GM23338 (cell line): ENCODE results near the gene CELF2. TPM values are rescaled to one million over a fixed set of nuclear protein-coding genes. Genes with fewer than 3 reads are reported as not detected.

Source experiments
- ATAC-seq: fragments of 200-7000 bp; cut with Tn5 transposase; 3 replicates; pipeline ENCODE4 v1.9.1; 2020
- DNase-seq: peaks from one replicate; pipeline ENCODE4 v3.0.0-alpha.2; 2015; ENCODE audit warnings: low spot score
- H2AFZ ChIP-seq: fragments of 200-600 bp; sonication (generic); 2 replicates; pipeline ENCODE4 v1.8.0; 2016; ENCODE audit warnings: antibody characterized with exemption, mild to moderate bottlenecking, moderate library complexity
- H3F3A ChIP-seq: fragments of 200-600 bp; sonication (generic); replicated peaks from 2 replicates; pipeline ENCODE4 v1.8.0; 2017; ENCODE audit warnings: antibody characterized with exemption, mixed run types, low read depth
- H3K27ac ChIP-seq: fragments of 200-600 bp; sonication (generic); 2 replicates; pipeline ENCODE4 v1.6.1; 2016; ENCODE audit warnings: low read depth
- H3K27me3 ChIP-seq: fragments of 200-600 bp; sonication (generic); 2 replicates; pipeline ENCODE4 v1.8.0; 2016; ENCODE audit warnings: mild to moderate bottlenecking, mixed run types, moderate library complexity; ENCODE audit not compliant: insufficient read depth
- H3K36me3 ChIP-seq: fragments of 200-600 bp; sonication (generic); 2 replicates; pipeline ENCODE4 v1.8.0; 2016; ENCODE audit warnings: mild to moderate bottlenecking; ENCODE audit not compliant: insufficient read depth
- H3K4me1 ChIP-seq: fragments of 200-600 bp; sonication (generic); 2 replicates; pipeline ENCODE4 v1.8.0; 2016; ENCODE audit warnings: mild to moderate bottlenecking, moderate library complexity; ENCODE audit not compliant: insufficient read depth
- H3K4me2 ChIP-seq: fragments of 200-600 bp; sonication (generic); 2 replicates; pipeline ENCODE4 v1.7.1; 2017; ENCODE audit warnings: mixed run types
- H3K4me3 ChIP-seq: fragments of 200-600 bp; sonication (generic); 2 replicates; pipeline ENCODE4 v1.6.1; 2016; ENCODE audit warnings: mixed run types
- H3K79me2 ChIP-seq: fragments of 200-600 bp; sonication (generic); replicated peaks from 2 replicates; pipeline ENCODE4 v1.8.0; 2017; ENCODE audit warnings: mild to moderate bottlenecking; ENCODE audit not compliant: insufficient read depth
- H3K9me2 ChIP-seq: fragments of 200-600 bp; sonication (generic); 2 replicates; pipeline ENCODE4 v1.8.0; 2017; ENCODE audit not compliant: insufficient read depth
- H4K20me1 ChIP-seq: fragments of 200-600 bp; sonication (generic); replicated peaks from 2 replicates; pipeline ENCODE4 v1.8.0; 2017; ENCODE audit warnings: mild to moderate bottlenecking; ENCODE audit not compliant: insufficient read depth
- H3K27ac Mint-ChIP-seq: 2 replicates; pipeline ENCODE4 v1.8.0; 2020; ENCODE audit warnings: inconsistent platforms, mild to moderate bottlenecking, moderate library complexity, mixed read lengths
- H3K27me3 Mint-ChIP-seq: 3 replicates; pipeline ENCODE4 v1.8.0; 2022; ENCODE audit warnings: low read depth, mild to moderate bottlenecking, moderate library complexity, mixed read lengths, inconsistent platforms; ENCODE audit not compliant: insufficient read depth, poor library complexity
- H3K36me3 Mint-ChIP-seq: 3 replicates; pipeline ENCODE4 v1.8.0; 2021; ENCODE audit warnings: low read depth, mild to moderate bottlenecking, inconsistent platforms, moderate library complexity, mixed read lengths
- H3K4me1 Mint-ChIP-seq: 3 replicates; pipeline ENCODE4 v1.8.0; 2020; ENCODE audit warnings: mild to moderate bottlenecking, inconsistent platforms, mixed read lengths
- H3K4me3 Mint-ChIP-seq: 3 replicates; pipeline ENCODE4 v1.8.0; 2021; ENCODE audit warnings: moderate library complexity, mild to moderate bottlenecking, inconsistent platforms, mixed read lengths
- H3K9me3 Mint-ChIP-seq: 3 replicates; pipeline ENCODE4 v1.8.0; 2020; ENCODE audit warnings: moderate library complexity, mild to moderate bottlenecking, inconsistent platforms, mixed read lengths
- CREB1 ChIP-seq: fragments of 250-450 bp; sonication (Bioruptor Pico); IDR thresholded peaks from 2 replicates; pipeline ENCODE4 v1.5.0; 2020; ENCODE audit warnings: low read depth, mild to moderate bottlenecking, moderate library complexity
- CTCF ChIP-seq, 2 experiments: fragments of 200-600 bp in 1 of 2; sonication (generic) in 1 of 2; conservative IDR thresholded peaks; 2 replicates each; pipeline versions ENCODE4 v1.5.1 to v1.6.1; 2016 to 2017; ENCODE audit warnings: antibody characterized with exemption in 2 of 2, low read depth in 2 of 2, mild to moderate bottlenecking in 2 of 2, moderate library complexity in 1 of 2
- ETS1 ChIP-seq: IDR thresholded peaks from 2 replicates; pipeline ENCODE4 v1.6.1; 2016; ENCODE audit warnings: antibody characterized with exemption
- EZH2 ChIP-seq: fragments of 200-600 bp; sonication (generic); IDR thresholded peaks from one replicate; pipeline ENCODE4 v1.8.0; 2017; ENCODE audit warnings: antibody characterized with exemption, mild to moderate bottlenecking, low read depth; ENCODE audit not compliant: unreplicated experiment
- EZH2phosphoT487 ChIP-seq: fragments of 200-600 bp; sonication (generic); IDR thresholded peaks from one replicate; pipeline ENCODE4 v1.8.1; 2018; ENCODE audit warnings: antibody characterized with exemption; ENCODE audit not compliant: unreplicated experiment
- JUNB ChIP-seq: IDR thresholded peaks from one replicate; pipeline ENCODE4 v1.6.1; 2016; ENCODE audit warnings: antibody characterized with exemption; ENCODE audit not compliant: unreplicated experiment
- NANOG ChIP-seq: IDR thresholded peaks from 2 replicates; pipeline ENCODE4 v1.6.1; 2016; ENCODE audit warnings: antibody characterized with exemption, borderline replicate concordance
- POLR2AphosphoS5 ChIP-seq: IDR thresholded peaks from 2 replicates; pipeline ENCODE4 v1.6.1; 2016; ENCODE audit warnings: antibody characterized with exemption, low read depth
- REST ChIP-seq: IDR thresholded peaks from one replicate; pipeline ENCODE4 v1.6.1; 2018; ENCODE audit warnings: antibody characterized with exemption; ENCODE audit not compliant: unreplicated experiment
- STAT1 ChIP-seq: IDR thresholded peaks from one replicate; pipeline ENCODE4 v1.6.1; 2016; ENCODE audit warnings: antibody characterized with exemption; ENCODE audit not compliant: unreplicated experiment
- ZNF114 ChIP-seq: fragments of 250-450 bp; sonication (Bioruptor Pico); IDR thresholded peaks from 2 replicates; pipeline ENCODE4 v1.5.0; 2020; ENCODE audit warnings: mild to moderate bottlenecking, moderate library complexity
- ZNF331 ChIP-seq: fragments of 250-450 bp; sonication (Bioruptor Pico); IDR thresholded peaks from 2 replicates; pipeline ENCODE4 v1.5.0; 2020; ENCODE audit warnings: low read depth, mild to moderate bottlenecking, moderate library complexity
- polyA plus RNA-seq: library from polyadenylated mRNA; unstranded; fragments of >200 nt; fragmentation: Nextera tagmentation; extraction: Ambion mirVana; gene quantifications from 2 replicates; pipeline ENCODE4 v1.2.1, GENCODE V29; 2016
- total RNA-seq: library from RNA; depleted of rRNA; stranded (reverse); fragments of >200 nt; shearing (Covaris generic); gene quantifications from 2 replicates; pipeline ENCODE4 v1.2.3, GENCODE V29; 2014
- TF ChIP-seq, protein P1 (sequence below): fragments of 250-450 bp; sonication (Bioruptor Pico); IDR thresholded peaks from 2 replicates; pipeline ENCODE4 v1.5.0; 2020; ENCODE audit warnings: mild to moderate bottlenecking, moderate library complexity

Gene CELF2
- total and polyA plus RNA-seq, 2 experiments from 2014 or later = 18.1 to 22.5 TPM

- Mint-ChIP-seq H3K36me3 (no peaks in the 10 kb centered on the region), H3K27me3 (peaks cover 3% of the 10 kb centered on the region), H3K27ac (peak overlapping the region; percentile 9; the same call in 1 of the 2 replicates), H3K4me1 (peaks cover 22% of the 10 kb centered on the region), H3K4me3 (no peak overlapping the region), H3K9me3 (no peaks in the 10 kb centered on the region)
- Histone ChIP-seq H3F3A (no peaks in the 10 kb centered on the region), H4K20me1 (no peaks in the 10 kb centered on the region), H3K27ac (no peak overlapping the region), H2AFZ (no peak overlapping the region), H3K79me2 (no peaks in the 10 kb centered on the region), H3K27me3 (no peaks in the 10 kb centered on the region), H3K4me2 (no peak overlapping the region), H3K9me2 (no peaks in the 10 kb centered on the region), H3K4me1 (peaks cover 12% of the 10 kb centered on the region), H3K4me3 (no peak overlapping the region), H3K36me3 (no peaks in the 10 kb centered on the region)
- TF ChIP-seq REST (no peak), ZNF331 (CRISPR knock-in tag) (no peak), STAT1 (no peak), ZNF114 (CRISPR knock-in tag) (no peak), NANOG (no peak), POLR2AphosphoS5 (no peak), EZH2 (no peak), JUNB (no peak), CTCF (conservative IDR thresholded peaks at IDR 0.05; ENCODE audit: low read depth in 2 of 2) (no peak), ETS1 (no peak), CREB1 (CRISPR knock-in tag) (no peak), EZH2phosphoT487 (no peak)
- TF ChIP-seq, protein P1, sequence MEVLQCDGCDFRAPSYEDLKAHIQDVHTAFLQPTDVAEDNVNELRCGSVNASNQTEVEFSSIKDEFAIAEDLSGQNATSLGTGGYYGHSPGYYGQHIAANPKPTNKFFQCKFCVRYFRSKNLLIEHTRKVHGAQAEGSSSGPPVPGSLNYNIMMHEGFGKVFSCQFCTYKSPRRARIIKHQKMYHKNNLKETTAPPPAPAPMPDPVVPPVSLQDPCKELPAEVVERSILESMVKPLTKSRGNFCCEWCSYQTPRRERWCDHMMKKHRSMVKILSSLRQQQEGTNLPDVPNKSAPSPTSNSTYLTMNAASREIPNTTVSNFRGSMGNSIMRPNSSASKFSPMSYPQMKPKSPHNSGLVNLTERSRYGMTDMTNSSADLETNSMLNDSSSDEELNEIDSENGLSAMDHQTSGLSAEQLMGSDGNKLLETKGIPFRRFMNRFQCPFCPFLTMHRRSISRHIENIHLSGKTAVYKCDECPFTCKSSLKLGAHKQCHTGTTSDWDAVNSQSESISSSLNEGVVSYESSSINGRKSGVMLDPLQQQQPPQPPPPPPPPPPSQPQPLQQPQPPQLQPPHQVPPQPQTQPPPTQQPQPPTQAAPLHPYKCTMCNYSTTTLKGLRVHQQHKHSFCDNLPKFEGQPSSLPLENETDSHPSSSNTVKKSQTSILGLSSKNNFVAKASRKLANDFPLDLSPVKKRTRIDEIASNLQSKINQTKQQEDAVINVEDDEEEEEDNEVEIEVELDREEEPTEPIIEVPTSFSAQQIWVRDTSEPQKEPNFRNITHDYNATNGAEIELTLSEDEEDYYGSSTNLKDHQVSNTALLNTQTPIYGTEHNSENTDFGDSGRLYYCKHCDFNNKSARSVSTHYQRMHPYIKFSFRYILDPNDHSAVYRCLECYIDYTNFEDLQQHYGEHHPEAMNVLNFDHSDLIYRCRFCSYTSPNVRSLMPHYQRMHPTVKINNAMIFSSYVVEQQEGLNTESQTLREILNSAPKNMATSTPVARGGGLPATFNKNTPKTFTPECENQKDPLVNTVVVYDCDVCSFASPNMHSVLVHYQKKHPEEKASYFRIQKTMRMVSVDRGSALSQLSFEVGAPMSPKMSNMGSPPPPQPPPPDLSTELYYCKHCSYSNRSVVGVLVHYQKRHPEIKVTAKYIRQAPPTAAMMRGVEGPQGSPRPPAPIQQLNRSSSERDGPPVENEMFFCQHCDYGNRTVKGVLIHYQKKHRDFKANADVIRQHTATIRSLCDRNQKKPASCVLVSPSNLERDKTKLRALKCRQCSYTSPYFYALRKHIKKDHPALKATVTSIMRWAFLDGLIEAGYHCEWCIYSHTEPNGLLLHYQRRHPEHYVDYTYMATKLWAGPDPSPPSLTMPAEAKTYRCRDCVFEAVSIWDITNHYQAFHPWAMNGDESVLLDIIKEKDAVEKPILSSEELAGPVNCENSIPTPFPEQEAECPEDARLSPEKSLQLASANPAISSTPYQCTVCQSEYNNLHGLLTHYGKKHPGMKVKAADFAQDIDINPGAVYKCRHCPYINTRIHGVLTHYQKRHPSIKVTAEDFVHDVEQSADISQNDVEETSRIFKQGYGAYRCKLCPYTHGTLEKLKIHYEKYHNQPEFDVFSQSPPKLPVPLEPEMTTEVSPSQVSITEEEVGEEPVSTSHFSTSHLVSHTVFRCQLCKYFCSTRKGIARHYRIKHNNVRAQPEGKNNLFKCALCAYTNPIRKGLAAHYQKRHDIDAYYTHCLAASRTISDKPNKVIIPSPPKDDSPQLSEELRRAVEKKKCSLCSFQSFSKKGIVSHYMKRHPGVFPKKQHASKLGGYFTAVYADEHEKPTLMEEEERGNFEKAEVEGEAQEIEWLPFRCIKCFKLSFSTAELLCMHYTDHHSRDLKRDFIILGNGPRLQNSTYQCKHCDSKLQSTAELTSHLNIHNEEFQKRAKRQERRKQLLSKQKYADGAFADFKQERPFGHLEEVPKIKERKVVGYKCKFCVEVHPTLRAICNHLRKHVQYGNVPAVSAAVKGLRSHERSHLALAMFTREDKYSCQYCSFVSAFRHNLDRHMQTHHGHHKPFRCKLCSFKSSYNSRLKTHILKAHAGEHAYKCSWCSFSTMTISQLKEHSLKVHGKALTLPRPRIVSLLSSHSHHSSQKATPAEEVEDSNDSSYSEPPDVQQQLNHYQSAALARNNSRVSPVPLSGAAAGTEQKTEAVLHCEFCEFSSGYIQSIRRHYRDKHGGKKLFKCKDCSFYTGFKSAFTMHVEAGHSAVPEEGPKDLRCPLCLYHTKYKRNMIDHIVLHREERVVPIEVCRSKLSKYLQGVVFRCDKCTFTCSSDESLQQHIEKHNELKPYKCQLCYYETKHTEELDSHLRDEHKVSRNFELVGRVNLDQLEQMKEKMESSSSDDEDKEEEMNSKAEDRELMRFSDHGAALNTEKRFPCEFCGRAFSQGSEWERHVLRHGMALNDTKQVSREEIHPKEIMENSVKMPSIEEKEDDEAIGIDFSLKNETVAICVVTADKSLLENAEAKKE (CRISPR knock-in tag) = no peak
- DNase-seq = no peak
- ATAC-seq = no peak
Observed at GRCh38 chr10:11224321-11224720, 206.6 kb downstream of the CELF2 start.
